Common myeloid progenitor, CD34-positive (primary cell): ENCODE results near the gene STXBP4.

Source experiments
- CTCF ChIA-PET: fragments of 350-600 bp; sonication (Branson Sonifier 250); formaldehyde crosslinking; loops from one replicate; lab custom pipeline; 2021; ENCODE audit warnings: antibody characterized with exemption; lab: Charles Lee
- POLR2A ChIA-PET: fragments of 350-600 bp; sonication (Branson Sonifier 250); formaldehyde crosslinking; loops from one replicate; lab custom pipeline; 2021; ENCODE audit warnings: antibody characterized with exemption; lab: Charles Lee
- DNase-seq, 3 donors: peaks; one replicate each; pipeline versions ENCODE4 v3.0.0 to v3.0.0-alpha.2; 2013
- H3K27ac ChIP-seq, 2 experiments: 1 replicate in 1 of 2; 2 replicates in 1 of 2; pipeline ENCODE4 v1.7.0; 2013; ENCODE audit warnings: inconsistent platforms in 2 of 2, low read length in 2 of 2, mild to moderate bottlenecking in 2 of 2, low read depth in 1 of 2, moderate library complexity in 1 of 2; ENCODE audit not compliant: severe bottlenecking in 2 of 2, insufficient read depth in 1 of 2, poor library complexity in 1 of 2
- H3K27me3 ChIP-seq, 5 experiments: replicated peaks in 2 of 5; 1 replicate in 3 of 5; 2 replicates in 2 of 5; pipeline versions ENCODE4 v1.6.1 to v1.7.0; 2013; ENCODE audit warnings: low read length in 4 of 5, mild to moderate bottlenecking in 2 of 5, moderate library complexity in 2 of 5, inconsistent platforms in 1 of 5; ENCODE audit not compliant: insufficient read depth in 5 of 5, control insufficient read depth in 4 of 5
- H3K36me3 ChIP-seq, 4 experiments: 1 replicate in 2 of 4; 2 replicates in 2 of 4; pipeline versions ENCODE4 v1.6.1 to v1.7.0; 2013; ENCODE audit warnings: low read length in 3 of 4, control low read depth in 1 of 4, mild to moderate bottlenecking in 1 of 4; ENCODE audit not compliant: control insufficient read depth in 4 of 4, insufficient read depth in 4 of 4
- H3K4me1 ChIP-seq, 4 experiments: 1 replicate in 3 of 4; 2 replicates in 1 of 4; pipeline versions ENCODE4 v1.6.1 to v1.7.1; 2013; ENCODE audit warnings: low read length in 3 of 4, mild to moderate bottlenecking in 3 of 4, control low read depth in 1 of 4, inconsistent platforms in 1 of 4, moderate library complexity in 1 of 4; ENCODE audit not compliant: control insufficient read depth in 4 of 4, insufficient read depth in 4 of 4; ENCODE audit errors: control extremely low read depth in 1 of 4
- H3K4me3 ChIP-seq, 7 experiments: 1 replicate in 4 of 7; 2 replicates in 3 of 7; pipeline versions ENCODE4 v1.5.1 to v1.7.0; 2013; ENCODE audit warnings: mild to moderate bottlenecking in 7 of 7, low read length in 6 of 7, moderate library complexity in 6 of 7, inconsistent platforms in 2 of 7, low read depth in 2 of 7, control low read depth in 1 of 7; ENCODE audit not compliant: insufficient read depth in 4 of 7, control insufficient read depth in 1 of 7; ENCODE audit errors: extremely low read depth in 1 of 7
- H3K9me3 ChIP-seq, 5 experiments: 1 replicate in 4 of 5; 2 replicates in 1 of 5; pipeline versions ENCODE4 v1.6.1 to v1.7.1; 2013; ENCODE audit warnings: low read length in 4 of 5, mild to moderate bottlenecking in 2 of 5, inconsistent platforms in 1 of 5, low read depth in 1 of 5, moderate library complexity in 1 of 5; ENCODE audit not compliant: control insufficient read depth in 4 of 5, insufficient read depth in 2 of 5; ENCODE audit errors: control extremely low read depth in 1 of 5
- WGBS: methylation state at CpG from one replicate; pipeline ENCODE4 v1.1.5; 2013; ENCODE audit not compliant: insufficient coverage; 5-methylcytosine and 5-hydroxymethylcytosine counted together

Gene STXBP4

GRCh38 chr17:55057184-55057583 lies 88.6 kb downstream of the STXBP4 start:
- H3K36me3 ChIP-seq = no peaks in the 10 kb centered on the region
- POLR2A ChIA-PET = no interaction called here
- CTCF ChIA-PET = interaction anchor here (0.9 to 2.5 kb wide), 5 partner anchors 8 to 299 kb away, joined by 3 to 5 read pairs (median 5); no protein-coding TSS in a partner anchor
- H3K4me3 ChIP-seq = no peak overlapping the region
- H3K27me3 ChIP-seq = no peaks in the 10 kb centered on the region
- no peaks in the 10 kb centered on the region for H3K9me3 ChIP-seq
- 100% methylated on average over 1 of the region's 3 CpGs for WGBS
- no peak overlapping the region for H3K27ac ChIP-seq
- DNase-seq = no peak
- H3K4me1 ChIP-seq = peaks cover 0 to 22% (median 6%) of the 10 kb centered on the region in 4 experiments

- ChIA-PET POLR2A (no interaction called here), CTCF (interaction anchor here (1.0 to 1.4 kb wide), 3 partner anchors 10 to 236 kb away, joined by 3 to 4 read pairs (median 3); no protein-coding TSS in a partner anchor)
- no peak for DNase-seq
These were observed 91.2 kb downstream of the STXBP4 start for GRCh38 chr17:55059724-55060123.

GRCh38 chr17:55062921-55063320 lies 94.4 kb downstream of the STXBP4 start:
- ChIA-PET CTCF (interaction anchor here (1.0 to 1.7 kb wide), 4 partner anchors 8 to 221 kb away, joined by 3 to 7 read pairs (median 4); no protein-coding TSS in a partner anchor), POLR2A (no interaction called here)
- Histone ChIP-seq H3K9me3 (no peaks in the 10 kb centered on the region), H3K27ac (peak overlapping the region in 1 of 2 experiments; percentile 56), H3K36me3 (no peaks in the 10 kb centered on the region), H3K4me1 (peaks cover 10 to 55% (median 26%) of the 10 kb centered on the region in 4 experiments), H3K4me3 (no peak overlapping the region), H3K27me3 (no peaks in the 10 kb centered on the region)
- WGBS = no CpG with 5 or more reads among the region's 1 CpG
- DNase-seq = no peak

More at GRCh38 chr17:55059724-55060123, 91.2 kb downstream of the STXBP4 start:
- H3K9me3 ChIP-seq = no peaks in the 10 kb centered on the region
- no peak overlapping the region for H3K27ac ChIP-seq
- no peaks in the 10 kb centered on the region for H3K27me3 ChIP-seq
- peaks cover 7 to 41% (median 18%) of the 10 kb centered on the region in 4 experiments for H3K4me1 ChIP-seq
- H3K4me3 ChIP-seq = no peak overlapping the region
- no peaks in the 10 kb centered on the region for H3K36me3 ChIP-seq

GRCh38 chr17:55063885-55064874 lies 95.6 kb downstream of the STXBP4 start:
- Histone ChIP-seq H3K27ac (peak overlapping the region; percentile 52 to 56), H3K4me3 (peak overlapping the region in 2 of 7 experiments; percentile 9 to 31), H3K9me3 (no peaks in the 10 kb centered on the region), H3K27me3 (no peaks in the 10 kb centered on the region), H3K36me3 (no peaks in the 10 kb centered on the region), H3K4me1 (peaks cover 13 to 68% (median 35%) of the 10 kb centered on the region in 4 experiments)
- 84% methylated on average over 11 of the region's 16 CpGs for WGBS
- DNase-seq = peak; percentile 41 to 88 (median 72)
- CTCF ChIA-PET = interaction anchor here (0.8 to 1.7 kb wide), 6 partner anchors 8 to 219 kb away, joined by 3 to 7 read pairs (median 4); no protein-coding TSS in a partner anchor
- POLR2A ChIA-PET = interaction anchor here (1.0 kb wide), 1 partner anchor 22 kb away, joined by 4 read pairs; no protein-coding TSS in a partner anchor

- DNase-seq = peak; percentile 49 to 91 (median 82)
- Histone ChIP-seq H3K27ac (peak overlapping the region in 1 of 2 experiments; percentile 66), H3K4me3 (peak overlapping the region in 1 of 7 experiments; percentile 19), H3K9me3 (no peaks in the 10 kb centered on the region), H3K4me1 (peaks cover 28 to 74% (median 38%) of the 10 kb centered on the region in 4 experiments), H3K36me3 (no peaks in the 10 kb centered on the region), H3K27me3 (no peaks in the 10 kb centered on the region)
- CTCF ChIA-PET = interaction anchor here (0.7 to 2.6 kb wide), 3 partner anchors 13 to 75 kb away, joined by 3 to 9 read pairs (median 5); no protein-coding TSS in a partner anchor
- no CpG with 5 or more reads among the region's 1 CpG for WGBS
- POLR2A ChIA-PET = no interaction called here
These were observed 99.3 kb downstream of the STXBP4 start for GRCh38 chr17:55067697-55068439.

GRCh38 chr17:55068862-55069811 lies 100.6 kb downstream of the STXBP4 start:
- DNase-seq = peak; percentile 39 to 79 (median 57)
- ChIA-PET POLR2A (interaction anchor here (0.6 to 0.7 kb wide), 3 partner anchors 200 to 1225 kb away, joined by 3 to 4 read pairs (median 3); no protein-coding TSS in a partner anchor), CTCF (interaction anchor here (0.6 to 2.6 kb wide), 5 partner anchors 9 to 286 kb away, joined by 3 to 9 read pairs (median 4); partner anchors contain the start of gene HLF)
- Histone ChIP-seq H3K36me3 (no peaks in the 10 kb centered on the region), H3K9me3 (no peaks in the 10 kb centered on the region), H3K27ac (peak overlapping the region in 1 of 2 experiments; percentile 66), H3K4me1 (peaks cover 27 to 67% (median 33%) of the 10 kb centered on the region in 4 experiments), H3K27me3 (no peaks in the 10 kb centered on the region), H3K4me3 (peak overlapping the region in 1 of 7 experiments; percentile 43)
- no CpG with 5 or more reads among the region's 4 CpGs for WGBS
